A673 (cell line): Measurements from ENCODE around the gene NPHP1. TPM values are rescaled to one million over a fixed set of nuclear protein-coding genes. Genes with fewer than 3 reads are reported as not detected.
"Not testable (repeated sequence)": the region's sequence is repeated elsewhere in the genome, so short reads cannot be mapped to it uniquely, and the experiment has no call there.

Source experiments
- BruUV-seq: library from RNA; stranded (reverse); fragments of 400-500 nt; replicated peaks from 2 replicates; lab custom pipeline; 2021; lab: Mats Ljungman, UMichigan
- CTCF ChIA-PET: fragments of 300-600 bp; sonication (Branson Sonifier 250); formaldehyde crosslinking; loops from one replicate; lab custom pipeline; 2022; ENCODE audit warnings: antibody characterized with exemption; lab: Charles Lee
- POLR2A ChIA-PET: fragments of 300-600 bp; sonication (Branson Sonifier 250); formaldehyde crosslinking; loops from one replicate; lab custom pipeline; 2022; ENCODE audit warnings: antibody characterized with exemption; ENCODE audit not compliant: low non-redundant PET; lab: Charles Lee
- DNase-seq: peaks from one replicate; pipeline ENCODE4 v3.0.0-alpha.2; 2015; ENCODE audit warnings: low spot score
- H3K27ac ChIP-seq: fragments of 200-600 bp; sonication (generic); 2 replicates; pipeline ENCODE4 v1.5.1; 2016; ENCODE audit warnings: mixed run types, low read depth, mild to moderate bottlenecking, mixed read lengths, antibody characterized with exemption, low read length; ENCODE audit not compliant: poor library complexity, severe bottlenecking
- H3K27me3 ChIP-seq: fragments of 200-600 bp; sonication (generic); replicated peaks from 2 replicates; pipeline ENCODE4 v1.6.1; 2017; ENCODE audit warnings: mixed run types, low read depth, mild to moderate bottlenecking, mixed read lengths, antibody characterized with exemption, low read length; ENCODE audit not compliant: insufficient read depth, poor library complexity
- H3K36me3 ChIP-seq: fragments of 200-600 bp; sonication (generic); 2 replicates; pipeline ENCODE4 v1.6.1; 2016; ENCODE audit warnings: mixed run types, mild to moderate bottlenecking, mixed read lengths, antibody characterized with exemption, low read length; ENCODE audit not compliant: insufficient read depth, poor library complexity, severe bottlenecking
- H3K4me1 ChIP-seq: fragments of 200-600 bp; sonication (generic); 2 replicates; pipeline ENCODE4 v1.6.1; 2017; ENCODE audit warnings: mixed run types, mild to moderate bottlenecking, mixed read lengths, antibody characterized with exemption, low read length; ENCODE audit not compliant: insufficient read depth, poor library complexity, severe bottlenecking
- H3K4me3 ChIP-seq: fragments of 200-600 bp; sonication (generic); 2 replicates; pipeline ENCODE4 v1.5.1; 2016; ENCODE audit warnings: low read depth, mixed run types, mild to moderate bottlenecking, mixed read lengths, low read length; ENCODE audit not compliant: poor library complexity, severe bottlenecking
- H3K9me3 ChIP-seq: fragments of 200-600 bp; sonication (generic); 2 replicates; pipeline ENCODE4 v1.6.1; 2016; ENCODE audit warnings: mixed run types, low read depth, mild to moderate bottlenecking, mixed read lengths, antibody characterized with exemption, low read length; ENCODE audit not compliant: poor library complexity, severe bottlenecking
- intact Hi-C: fragments of 100-400 bp; cut with micrococcal nuclease; formaldehyde crosslinking; loops from one replicate; pipeline ENCODE4 v1.10.0; 2022; ENCODE audit not compliant: unreplicated experiment
- microRNA-seq: library from miRNA; unstranded; fragments of <30 nt; microRNA quantifications from one replicate; pipeline ENCODE4 v1.2.0, GENCODE V29; 2021
- total RNA-seq: library from RNA; stranded (reverse); gene quantifications from 2 replicates; pipeline ENCODE4 v1.2.3, GENCODE V29; 2021

Gene NPHP1
- total RNA-seq, 1 experiment from 2014 or later = 4.5 TPM

- POLR2A ChIA-PET, H3K27ac ChIP-seq, BruUV-seq, H3K4me3 ChIP-seq, H3K4me1 ChIP-seq, intact Hi-C loops, H3K36me3 ChIP-seq, CTCF ChIA-PET, H3K27me3 ChIP-seq, H3K9me3 ChIP-seq, DNase-seq: not testable (repeated sequence)
Measured at GRCh38 chr2:110083757-110084156, 121.1 kb downstream of the NPHP1 start.

DNA sequence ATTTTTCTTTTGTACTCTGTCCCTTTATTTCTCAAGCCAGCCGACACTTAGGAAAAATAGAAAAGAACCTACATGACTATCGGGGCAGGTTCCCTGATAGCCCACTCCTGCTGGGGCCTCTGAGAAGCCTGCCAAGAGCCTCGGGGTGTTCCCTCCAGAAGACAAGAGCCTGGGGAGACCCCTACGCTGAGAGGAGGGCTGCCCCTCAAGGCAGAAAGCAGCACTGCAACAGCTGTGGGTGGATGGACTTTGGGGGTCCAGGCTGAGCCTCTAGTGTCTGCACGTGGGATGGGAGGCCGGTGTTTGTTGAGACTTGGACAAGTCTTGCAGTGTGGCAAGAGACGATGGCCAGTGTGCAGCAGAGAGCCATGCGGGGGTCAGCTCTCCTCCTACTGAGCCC is 121.7 kb downstream of the NPHP1 start:
- H3K27ac ChIP-seq, H3K36me3 ChIP-seq, H3K27me3 ChIP-seq, POLR2A ChIA-PET, BruUV-seq, H3K4me1 ChIP-seq, intact Hi-C loops, H3K4me3 ChIP-seq, CTCF ChIA-PET, H3K9me3 ChIP-seq, DNase-seq: not testable (repeated sequence)

DNA sequence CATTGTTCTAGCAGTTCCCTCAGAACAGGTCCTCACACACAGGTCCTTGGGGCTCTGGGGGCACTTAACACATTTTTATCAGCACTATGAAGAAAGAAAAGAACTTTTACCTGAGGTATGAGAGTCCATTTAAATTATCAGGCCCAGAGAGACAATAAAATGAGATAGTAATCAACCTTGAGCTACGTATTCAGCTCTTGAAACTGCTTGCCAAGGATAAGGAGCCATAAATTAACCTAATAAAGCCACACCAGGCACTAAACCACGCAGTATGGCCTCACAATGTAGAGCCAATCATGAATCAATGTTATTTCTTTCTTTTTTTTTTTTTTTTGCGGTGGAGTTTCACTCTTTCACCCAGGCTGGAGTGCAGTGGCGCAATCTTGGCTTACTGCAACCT is 126.7 kb downstream of the NPHP1 start:
- H3K9me3 ChIP-seq, H3K27me3 ChIP-seq, POLR2A ChIA-PET, BruUV-seq, H3K4me1 ChIP-seq, intact Hi-C loops, CTCF ChIA-PET, H3K4me3 ChIP-seq, H3K36me3 ChIP-seq, DNase-seq, H3K27ac ChIP-seq: not testable (repeated sequence)

GRCh38 chr2:110075896-110076295 is 128.9 kb downstream of the NPHP1 start:
- H3K27ac ChIP-seq, H3K36me3 ChIP-seq, DNase-seq, POLR2A ChIA-PET, H3K9me3 ChIP-seq, BruUV-seq, H3K4me3 ChIP-seq, intact Hi-C loops, H3K27me3 ChIP-seq, H3K4me1 ChIP-seq, CTCF ChIA-PET: not testable (repeated sequence)

Small RNA genes lying within 50 kb of the gene (microRNA-seq; reads per million reads assigned to microRNA genes)
- gene MIR4436B1 = not detected

Other genes with a start within 250 kb of the NPHP1 start
- 0.17 and 0.24 TPM in 2 replicates for gene MALL, start 89.2 kb downstream of the NPHP1 start, total RNA-seq
- gene MTLN, start 7.5 kb upstream of the NPHP1 start, total RNA-seq = 26.8 and 31.6 TPM in 2 replicates